Measurements from ENCODE around the gene USP21. TPM values are rescaled to one million over a fixed set of nuclear protein-coding genes. Genes with fewer than 3 reads are reported as not detected.
A peak's percentile ranks its signal among the peaks of the same experiment; 100 is the strongest.

The USP21 gene
- total and polyA plus RNA-seq, 9 of the 15 experiments (the other 6 are each of a cell fraction or from before 2014, with no cell fraction given): 4.9 to 52.4 (median 21.6) TPM

DNA sequence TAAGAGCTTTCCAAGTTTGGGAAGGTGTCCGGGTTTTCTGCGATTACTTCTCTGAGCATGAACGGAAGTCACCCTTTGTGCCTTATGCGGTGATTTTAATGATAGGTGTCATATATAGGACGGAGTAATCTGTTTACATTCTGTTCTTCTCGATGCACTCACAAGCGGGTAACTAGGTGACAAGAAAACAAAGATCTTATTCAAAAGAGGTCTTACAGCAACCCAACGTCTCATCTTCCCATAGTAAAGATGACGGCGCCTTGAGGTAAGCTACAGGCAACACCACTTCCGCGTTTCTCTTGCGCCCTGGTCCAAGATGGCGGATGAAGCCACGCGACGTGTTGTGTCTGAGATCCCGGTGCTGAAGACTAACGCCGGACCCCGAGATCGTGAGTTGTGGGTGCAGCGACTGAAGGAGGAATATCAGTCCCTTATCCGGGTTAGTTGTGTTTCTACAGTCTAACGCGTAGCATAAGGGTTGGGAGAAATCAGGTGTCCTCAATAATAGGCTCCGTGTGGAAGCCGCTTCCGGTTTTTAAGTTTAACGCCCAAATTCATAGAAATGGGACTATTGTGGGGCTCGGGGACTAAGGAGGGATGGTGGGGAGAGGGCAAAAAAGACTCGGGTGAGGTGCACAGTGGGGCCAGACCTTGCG lies 5.5 kb upstream of the USP21 start, which contains the start of gene UFC1 (continued):
- TF ChIP-seq, protein P1, sequence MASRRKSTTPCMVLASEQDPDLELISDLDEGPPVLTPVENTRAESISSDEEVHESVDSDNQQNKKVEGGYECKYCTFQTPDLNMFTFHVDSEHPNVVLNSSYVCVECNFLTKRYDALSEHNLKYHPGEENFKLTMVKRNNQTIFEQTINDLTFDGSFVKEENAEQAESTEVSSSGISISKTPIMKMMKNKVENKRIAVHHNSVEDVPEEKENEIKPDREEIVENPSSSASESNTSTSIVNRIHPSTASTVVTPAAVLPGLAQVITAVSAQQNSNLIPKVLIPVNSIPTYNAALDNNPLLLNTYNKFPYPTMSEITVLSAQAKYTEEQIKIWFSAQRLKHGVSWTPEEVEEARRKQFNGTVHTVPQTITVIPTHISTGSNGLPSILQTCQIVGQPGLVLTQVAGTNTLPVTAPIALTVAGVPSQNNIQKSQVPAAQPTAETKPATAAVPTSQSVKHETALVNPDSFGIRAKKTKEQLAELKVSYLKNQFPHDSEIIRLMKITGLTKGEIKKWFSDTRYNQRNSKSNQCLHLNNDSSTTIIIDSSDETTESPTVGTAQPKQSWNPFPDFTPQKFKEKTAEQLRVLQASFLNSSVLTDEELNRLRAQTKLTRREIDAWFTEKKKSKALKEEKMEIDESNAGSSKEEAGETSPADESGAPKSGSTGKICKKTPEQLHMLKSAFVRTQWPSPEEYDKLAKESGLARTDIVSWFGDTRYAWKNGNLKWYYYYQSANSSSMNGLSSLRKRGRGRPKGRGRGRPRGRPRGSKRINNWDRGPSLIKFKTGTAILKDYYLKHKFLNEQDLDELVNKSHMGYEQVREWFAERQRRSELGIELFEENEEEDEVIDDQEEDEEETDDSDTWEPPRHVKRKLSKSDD (conservative IDR thresholded peaks at IDR 0.05; ENCODE audit: low read length): peak; percentile 94; the same call in 1 of the 2 replicates
- TF ChIP-seq ZNF134 (CRISPR knock-in tag; conservative IDR thresholded peaks at IDR 0.05): no peak
- TF ChIP-seq PHF20 (IDR thresholded peaks at IDR 0.05; ENCODE audit: partially characterized antibody): peak; percentile 94
- TF ChIP-seq HDAC3 (IDR thresholded peaks at IDR 0.05; ENCODE audit: borderline replicate concordance, partially characterized antibody): no peak
- TF ChIP-seq KLF10 (CRISPR knock-in tag; IDR thresholded peaks at IDR 0.05): no peak
- TF ChIP-seq ZEB2 (IDR thresholded peaks at IDR 0.05): peak; percentile 94
- no peak for TF ChIP-seq XRCC5 (IDR thresholded peaks at IDR 0.05; ENCODE audit: low read depth, low read length)
- no peak for TF ChIP-seq HNRNPLL (IDR thresholded peaks at IDR 0.05; ENCODE audit: low read depth, low read length, poor library complexity, severe bottlenecking)
- peak; percentile 73; the same call in 1 of the 2 replicates for TF ChIP-seq NFATC3 (IDR thresholded peaks at IDR 0.05)
- no peak for TF ChIP-seq ZNF232 (CRISPR knock-in tag; IDR thresholded peaks at IDR 0.05)
- no peak for TF ChIP-seq U2AF1 (optimal IDR thresholded peaks at IDR 0.05; ENCODE audit: low read depth, low read length)
- TF ChIP-seq GATAD2A (IDR thresholded peaks at IDR 0.05): no peak
- TF ChIP-seq ZFP91 (CRISPR knock-in tag; IDR thresholded peaks at IDR 0.05): no peak
- TF ChIP-seq HLTF (IDR thresholded peaks at IDR 0.05): peak; percentile 16; the same call in 1 of the 2 replicates
- TF ChIP-seq KLF13 (tag; IDR thresholded peaks at IDR 0.05; ENCODE audit: borderline replicate concordance, low read depth): no peak
- TF ChIP-seq ZNF436 (CRISPR knock-in tag; IDR thresholded peaks at IDR 0.05): no peak
- TF ChIP-seq, protein P2, sequence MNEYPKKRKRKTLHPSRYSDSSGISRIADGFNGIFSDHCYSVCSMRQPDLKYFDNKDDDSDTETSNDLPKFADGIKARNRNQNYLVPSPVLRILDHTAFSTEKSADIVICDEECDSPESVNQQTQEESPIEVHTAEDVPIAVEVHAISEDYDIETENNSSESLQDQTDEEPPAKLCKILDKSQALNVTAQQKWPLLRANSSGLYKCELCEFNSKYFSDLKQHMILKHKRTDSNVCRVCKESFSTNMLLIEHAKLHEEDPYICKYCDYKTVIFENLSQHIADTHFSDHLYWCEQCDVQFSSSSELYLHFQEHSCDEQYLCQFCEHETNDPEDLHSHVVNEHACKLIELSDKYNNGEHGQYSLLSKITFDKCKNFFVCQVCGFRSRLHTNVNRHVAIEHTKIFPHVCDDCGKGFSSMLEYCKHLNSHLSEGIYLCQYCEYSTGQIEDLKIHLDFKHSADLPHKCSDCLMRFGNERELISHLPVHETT (CRISPR knock-in tag; conservative IDR thresholded peaks at IDR 0.05 in 1 of 2, IDR thresholded peaks at IDR 0.05 in 1 of 2): 0 out of 4 replicates have a peak, but pooled peaks of 1 of the 2 experiments have one; percentile 28
- no peak for TF ChIP-seq RBM15 (IDR thresholded peaks at IDR 0.05; ENCODE audit: insufficient read depth, low read length)
- no peak for TF ChIP-seq FIP1L1 (IDR thresholded peaks at IDR 0.05; ENCODE audit: low read depth, low read length, poor library complexity, severe bottlenecking)
- 0 out of 2 replicates have a peak, but pooled peaks have one; percentile 29 for TF ChIP-seq GATAD2B (IDR thresholded peaks at IDR 0.05; ENCODE audit: borderline replicate concordance)
- TF ChIP-seq MLLT1 (IDR thresholded peaks at IDR 0.05): no peak
